Mucosa of descending colon (tissue), 3 donors: ENCODE results near the gene ATPAF1. TPM values are rescaled to one million over a fixed set of nuclear protein-coding genes. Genes with fewer than 3 reads are reported as not detected.

Experiments used
- ATAC-seq: fragments of 200-7000 bp; cut with Tn5 transposase; one replicate; pipeline ENCODE4 v1.9.1; 2020; ENCODE audit warnings: mild to moderate bottlenecking, moderate library complexity
- DNase-seq, 3 donors: peaks; one replicate each; pipeline ENCODE4 v3.0.0-alpha.2; 2020
- H3K36me3 ChIP-seq: fragments of 200-600 bp; one replicate; pipeline ENCODE4 v1.8.0; 2021; ENCODE audit warnings: low read depth, mild to moderate bottlenecking
- H3K4me1 ChIP-seq: fragments of 200-600 bp; one replicate; pipeline ENCODE4 v1.8.0; 2021; ENCODE audit warnings: low read depth, mild to moderate bottlenecking
- H3K4me3 ChIP-seq: fragments of 200-600 bp; one replicate; pipeline ENCODE4 v1.8.0; 2021; ENCODE audit warnings: mild to moderate bottlenecking
- H3K9me3 ChIP-seq: fragments of 200-600 bp; one replicate; pipeline ENCODE4 v1.8.0; 2021; ENCODE audit warnings: mild to moderate bottlenecking
- intact Hi-C, 2 donors: fragments of 100-400 bp; cut with DNase I in 1 of 2; cut with micrococcal nuclease in 1 of 2; formaldehyde crosslinking; loops; one replicate each; pipeline versions ENCODE4 v1.11.0 to v1.11.1; 2022; cut with DNase I, micrococcal nuclease
- total RNA-seq, 3 donors: library from RNA; stranded (reverse); fragmentation: NEBNext Ultra II Directional in 2 of 3; extraction: Animal tissue kit (Norgen Biotek cat#: 25700) in 2 of 3; gene quantifications; one replicate each; pipeline versions ENCODE4 v1.2.1 to v1.2.4, GENCODE V29; 2021 to 2023
- TF ChIP-seq, protein P1 (sequence below): fragments of 200-600 bp; IDR thresholded peaks from one replicate; pipeline ENCODE4 v1.8.0; 2022; ENCODE audit warnings: antibody characterized with exemption, mild to moderate bottlenecking
- donor health status: DM: no; HTN: no; CAD: no; lungs with moderate emphysema.
- donor health status: DM: no; HTN: no; CAD: no.
- donor health status: DM: no; HTN: yes; CAD: no.

The ATPAF1 gene
- total RNA-seq, 3 donors from 2014 or later, result 49.7 to 54.9 (median 52.6) TPM

DNA sequence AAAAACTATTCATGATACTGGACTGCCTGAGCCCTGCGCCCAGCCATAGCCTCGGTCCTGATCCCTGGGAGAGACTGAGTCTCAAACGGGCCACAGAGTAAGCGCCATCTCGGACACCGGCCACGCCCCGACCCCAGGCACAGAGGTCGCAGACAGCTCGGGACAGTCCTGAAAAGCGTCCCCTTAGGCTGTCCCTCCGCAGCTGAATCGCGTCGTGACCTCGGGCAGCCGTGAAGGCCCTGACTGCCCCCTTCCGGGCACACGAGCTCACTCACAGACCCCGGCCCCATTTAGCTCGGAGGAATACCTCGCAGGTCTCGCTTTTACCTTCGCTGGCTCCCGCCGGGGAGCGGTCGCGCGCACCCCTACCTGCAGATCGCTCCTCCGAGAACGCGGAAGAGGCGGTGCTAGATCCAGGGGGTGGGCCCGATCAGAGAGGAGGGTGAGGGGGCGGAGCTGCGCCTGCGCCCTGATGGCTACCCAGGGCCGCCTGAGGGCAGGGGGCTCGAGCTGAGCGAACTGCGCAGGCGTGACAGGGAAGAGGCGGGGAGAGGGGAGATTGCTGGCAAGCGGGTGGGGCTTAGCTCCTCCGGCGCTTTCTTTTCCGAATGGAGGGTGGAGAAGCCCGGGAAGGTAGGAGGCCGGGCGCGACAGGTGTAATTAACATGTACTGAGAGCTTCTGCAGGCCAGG, 64.2 kb downstream of the ATPAF1 start, which contains the start of gene MKNK1:
Gene MKNK1, minus strand, starts transcription at position 411 of the 692 bp plus-strand sequence. CDS start 20,941 bp downstream, outside the sequence.
- intact Hi-C loops, result no loop called here
- no peaks in the 10 kb centered on the region for H3K9me3 ChIP-seq
- no peaks in the 10 kb centered on the region for H3K36me3 ChIP-seq
- peak within 1 kb of the TSS; percentile 72 for H3K4me3 ChIP-seq
- TF ChIP-seq, protein P1, sequence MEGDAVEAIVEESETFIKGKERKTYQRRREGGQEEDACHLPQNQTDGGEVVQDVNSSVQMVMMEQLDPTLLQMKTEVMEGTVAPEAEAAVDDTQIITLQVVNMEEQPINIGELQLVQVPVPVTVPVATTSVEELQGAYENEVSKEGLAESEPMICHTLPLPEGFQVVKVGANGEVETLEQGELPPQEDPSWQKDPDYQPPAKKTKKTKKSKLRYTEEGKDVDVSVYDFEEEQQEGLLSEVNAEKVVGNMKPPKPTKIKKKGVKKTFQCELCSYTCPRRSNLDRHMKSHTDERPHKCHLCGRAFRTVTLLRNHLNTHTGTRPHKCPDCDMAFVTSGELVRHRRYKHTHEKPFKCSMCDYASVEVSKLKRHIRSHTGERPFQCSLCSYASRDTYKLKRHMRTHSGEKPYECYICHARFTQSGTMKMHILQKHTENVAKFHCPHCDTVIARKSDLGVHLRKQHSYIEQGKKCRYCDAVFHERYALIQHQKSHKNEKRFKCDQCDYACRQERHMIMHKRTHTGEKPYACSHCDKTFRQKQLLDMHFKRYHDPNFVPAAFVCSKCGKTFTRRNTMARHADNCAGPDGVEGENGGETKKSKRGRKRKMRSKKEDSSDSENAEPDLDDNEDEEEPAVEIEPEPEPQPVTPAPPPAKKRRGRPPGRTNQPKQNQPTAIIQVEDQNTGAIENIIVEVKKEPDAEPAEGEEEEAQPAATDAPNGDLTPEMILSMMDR, result no peak
- peak; percentile 98 to 99 (median 99) for DNase-seq
- peak; percentile 98 for ATAC-seq
- peaks cover 18% of the 10 kb centered on the region for H3K4me1 ChIP-seq

GRCh38 chr1:46603481-46603857, 64.7 kb downstream of the ATPAF1 start:
- H3K36me3 ChIP-seq, result no peaks in the 10 kb centered on the region

DNA sequence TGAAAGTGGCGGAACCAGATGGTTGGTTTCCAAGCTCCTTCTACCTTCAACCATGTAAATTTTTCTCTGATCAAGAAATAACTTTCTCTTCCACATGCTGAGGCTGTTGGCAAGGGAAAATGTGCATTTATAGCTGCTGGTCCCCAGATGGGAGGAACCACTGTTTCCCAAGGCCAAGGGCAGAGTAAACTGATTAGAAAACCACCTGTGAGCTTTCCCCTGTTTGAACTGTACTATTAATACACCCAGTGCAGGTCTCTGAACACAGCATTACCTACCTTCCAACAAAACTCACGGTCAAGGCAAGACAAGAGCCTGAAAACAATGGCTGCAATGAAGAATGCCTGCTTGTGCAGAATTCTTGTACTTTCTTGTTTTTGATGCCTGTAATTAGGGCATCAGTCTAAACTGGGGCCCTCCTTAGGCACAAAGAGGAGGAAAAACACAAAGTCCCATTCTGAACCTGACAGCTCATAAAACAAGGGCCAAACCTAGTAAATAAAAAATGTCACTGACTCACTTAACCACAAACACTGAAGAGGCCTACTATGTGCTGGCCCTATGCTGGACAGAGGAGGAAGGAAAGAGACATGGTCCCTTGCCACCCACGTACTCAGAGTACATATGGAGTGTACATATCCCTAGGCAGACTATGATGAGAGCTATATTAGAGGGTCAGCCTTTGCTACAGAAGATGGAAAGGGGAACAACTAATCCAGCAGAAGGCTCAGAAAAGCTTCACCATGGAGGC, 66.7 kb downstream of the ATPAF1 start:
- ATAC-seq (no peak), DNase-seq (no peak)
- intact Hi-C loops, result no loop called here
- no peaks in the 10 kb centered on the region for H3K36me3 ChIP-seq
- H3K9me3 ChIP-seq, result no peaks in the 10 kb centered on the region
- H3K4me3 ChIP-seq, result no peak overlapping the region
- peaks cover 18% of the 10 kb centered on the region for H3K4me1 ChIP-seq
- TF ChIP-seq, protein P1, result no peak

More at GRCh38 chr1:46603481-46603857, 64.7 kb downstream of the ATPAF1 start:
- no peaks in the 10 kb centered on the region for H3K9me3 ChIP-seq
- peaks cover 18% of the 10 kb centered on the region for H3K4me1 ChIP-seq
- intact Hi-C loops, result no loop called here
- ATAC-seq (peak; percentile 19), DNase-seq (peak in 1 of 3 donors; percentile 21)
- TF ChIP-seq, protein P1, result no peak
- H3K4me3 ChIP-seq, result peak overlapping the region; percentile 72

GRCh38 chr1:46599059-46599970, 68.8 kb downstream of the ATPAF1 start:
- Histone ChIP-seq H3K36me3 (no peaks in the 10 kb centered on the region), H3K4me1 (peaks cover 10% of the 10 kb centered on the region), H3K9me3 (no peaks in the 10 kb centered on the region), H3K4me3 (no peak overlapping the region)
- TF ChIP-seq, protein P1, result no peak
- DNase-seq (no peak), ATAC-seq (no peak)
- intact Hi-C loops, result no loop called here

GRCh38 chr1:46596846-46597245, 71.3 kb downstream of the ATPAF1 start:
- H3K9me3 ChIP-seq, result no peaks in the 10 kb centered on the region
- no peak overlapping the region for H3K4me3 ChIP-seq
- DNase-seq (no peak), ATAC-seq (no peak)
- intact Hi-C loops, result no loop called here
- H3K36me3 ChIP-seq, result no peaks in the 10 kb centered on the region
- TF ChIP-seq, protein P1, result no peak
- no peaks in the 10 kb centered on the region for H3K4me1 ChIP-seq
